AG09309 (cell line): ENCODE data around the gene PLPP1.

Experiments
- DNase-seq: peaks from one replicate; pipeline ENCODE4 v3.0.0-alpha.2; 2010; ENCODE audit warnings: low read depth
- H3K4me3 ChIP-seq: 2 replicates; pipeline ENCODE4 v1.5.1; 2011; ENCODE audit warnings: mild to moderate bottlenecking, low read depth, low read length, moderate library complexity; ENCODE audit not compliant: control insufficient read depth
- CTCF ChIP-seq: IDR thresholded peaks from 2 replicates; pipeline ENCODE4 v1.5.1; 2011; ENCODE audit warnings: mild to moderate bottlenecking, low read depth, low read length, inconsistent platforms; ENCODE audit not compliant: insufficient read depth, control insufficient read depth; ENCODE audit errors: missing control alignments

The PLPP1 gene

GRCh38 chr5:55415071-55415470, 119.7 kb downstream of the PLPP1 start:
- TF ChIP-seq CTCF, result no peak

DNA sequence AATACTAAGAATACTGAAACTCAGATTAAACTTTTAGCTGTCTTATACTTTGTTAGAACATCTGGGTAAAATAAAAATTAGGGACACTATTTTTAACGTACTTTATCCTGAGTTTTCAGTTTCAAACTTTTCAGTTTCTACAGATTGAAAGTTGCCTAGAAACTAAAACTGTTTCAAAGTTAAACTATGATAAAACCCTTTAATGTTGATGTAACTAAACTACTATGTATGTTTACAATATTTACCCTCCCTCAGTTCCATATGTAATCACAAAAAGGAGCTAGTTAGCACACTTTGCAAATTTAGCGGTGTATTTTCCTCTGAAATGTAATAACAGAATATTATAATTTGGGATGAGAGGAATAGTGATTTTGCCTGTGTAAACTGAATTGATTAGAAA, 121.1 kb downstream of the PLPP1 start:
- no peak for DNase-seq
- TF ChIP-seq CTCF, result no peak
- H3K4me3 ChIP-seq, result no peak overlapping the region

More at GRCh38 chr5:55415071-55415470, 119.7 kb downstream of the PLPP1 start:
- DNase-seq, result no peak
- no peak overlapping the region for H3K4me3 ChIP-seq

DNA sequence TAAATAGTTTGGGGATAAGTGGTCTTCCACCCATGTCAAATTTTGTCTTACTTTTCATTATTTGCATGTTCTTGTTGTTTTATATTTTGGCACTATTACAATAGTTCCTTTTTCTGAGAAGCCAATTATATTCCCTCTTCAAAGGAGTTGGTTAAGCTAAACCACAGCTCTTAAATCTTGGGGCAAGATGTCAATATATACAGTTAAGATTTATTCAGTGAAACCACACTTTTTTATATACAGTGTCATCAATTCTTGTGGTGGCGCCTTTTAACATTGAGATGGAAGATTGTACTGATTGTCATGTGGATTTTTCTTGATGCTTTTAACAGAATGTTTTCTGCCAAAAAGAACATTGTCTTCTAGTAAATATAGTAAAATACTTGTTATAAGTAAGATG, 122.9 kb downstream of the PLPP1 start:
- no peak for DNase-seq

DNA sequence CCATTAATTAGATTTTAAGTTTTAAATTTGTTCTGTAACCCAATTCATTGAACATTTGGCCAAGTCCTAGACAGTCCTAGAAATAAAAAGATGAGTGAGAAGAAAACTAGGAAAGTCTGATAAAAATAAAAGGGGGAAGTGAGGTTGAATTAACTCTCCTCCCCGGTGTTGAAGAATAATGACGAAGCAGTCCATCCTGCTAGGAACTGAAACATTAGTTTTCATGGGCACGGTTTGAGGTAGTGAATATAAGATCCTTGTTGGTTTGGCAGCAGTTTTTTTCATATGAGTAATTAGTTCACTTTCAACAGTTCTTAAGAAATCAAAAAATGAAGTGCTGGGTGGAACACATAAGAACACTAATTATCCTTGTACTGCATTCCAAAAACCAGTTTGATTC, 123.9 kb downstream of the PLPP1 start:
- no peak for DNase-seq
- no peak overlapping the region for H3K4me3 ChIP-seq
- no peak for TF ChIP-seq CTCF

More for the DNA sequence above, 122.9 kb downstream of the PLPP1 start:
- no peak overlapping the region for H3K4me3 ChIP-seq
- no peak for TF ChIP-seq CTCF

- TF ChIP-seq CTCF, result no peak
- DNase-seq, result no peak
Measured at GRCh38 chr5:55409775-55410174, 125.0 kb downstream of the PLPP1 start.

GRCh38 chr5:55407984-55408383, 126.8 kb downstream of the PLPP1 start:
- no peak overlapping the region for H3K4me3 ChIP-seq
- DNase-seq, result no peak
- no peak for TF ChIP-seq CTCF

More at GRCh38 chr5:55409775-55410174, 125.0 kb downstream of the PLPP1 start:
- H3K4me3 ChIP-seq, result no peak overlapping the region
